H9 (cell line): ENCODE data around the gene CLASP2. TPM values are rescaled to one million over a fixed set of nuclear protein-coding genes. Genes with fewer than 3 reads are reported as not detected.
A peak's percentile ranks its signal among the peaks of the same experiment; 100 is the strongest.

Source experiments
- DNase-seq: peaks from one replicate; pipeline ENCODE4 v3.0.0-alpha.2; 2017
- H2AFZ ChIP-seq: one replicate; pipeline ENCODE4 v1.6.1; 2013; ENCODE audit warnings: mild to moderate bottlenecking, low read length, control low read depth, moderate library complexity
- H2AK5ac ChIP-seq: 2 replicates; pipeline ENCODE4 v1.6.1; 2013; ENCODE audit warnings: low read length, control low read depth, mixed read lengths; ENCODE audit not compliant: insufficient read length
- H2BK120ac ChIP-seq: one replicate; pipeline ENCODE4 v1.6.1; 2013; ENCODE audit warnings: low read depth, mild to moderate bottlenecking, low read length, control low read depth, inconsistent platforms; ENCODE audit not compliant: poor library complexity, severe bottlenecking
- H2BK12ac ChIP-seq: 2 replicates; pipeline ENCODE4 v1.6.1; 2013; ENCODE audit warnings: low read length, control low read depth, mixed read lengths, low read depth; ENCODE audit not compliant: insufficient read length
- H2BK15ac ChIP-seq: 2 replicates; pipeline ENCODE4 v1.6.1; 2013; ENCODE audit warnings: low read depth, low read length, control low read depth
- H2BK20ac ChIP-seq: one replicate; pipeline ENCODE4 v1.6.1; 2013; ENCODE audit warnings: low read depth, mild to moderate bottlenecking, low read length, control low read depth, inconsistent platforms; ENCODE audit not compliant: poor library complexity, severe bottlenecking
- H2BK5ac ChIP-seq: 2 replicates; pipeline ENCODE4 v1.6.1; 2013; ENCODE audit warnings: low read length, control low read depth, mixed read lengths; ENCODE audit not compliant: insufficient read length
- H3K14ac ChIP-seq: 2 replicates; pipeline ENCODE4 v1.6.1; 2013; ENCODE audit warnings: low read length, control low read depth; ENCODE audit not compliant: insufficient read depth
- H3K18ac ChIP-seq: 2 replicates; pipeline ENCODE4 v1.6.1; 2013; ENCODE audit warnings: low read depth, mild to moderate bottlenecking, mixed read lengths, low read length, control low read depth; ENCODE audit not compliant: insufficient read length
- H3K23ac ChIP-seq: 2 replicates; pipeline ENCODE4 v1.6.1; 2013; ENCODE audit warnings: low read length, control low read depth, mixed read lengths, low read depth; ENCODE audit not compliant: insufficient read length
- H3K23me2 ChIP-seq: 2 replicates; pipeline ENCODE4 v1.6.1; 2013; ENCODE audit warnings: low read depth, mild to moderate bottlenecking, mixed read lengths, low read length, control low read depth; ENCODE audit not compliant: insufficient read length, poor library complexity, severe bottlenecking
- H3K27ac ChIP-seq: 2 replicates; pipeline ENCODE4 v1.5.1; 2013; ENCODE audit warnings: low read length, control low read depth, mixed read lengths, low read depth; ENCODE audit not compliant: insufficient read length
- H3K27me3 ChIP-seq: 2 replicates; pipeline ENCODE4 v1.6.1; 2013; ENCODE audit warnings: low read length, control low read depth, inconsistent platforms; ENCODE audit not compliant: insufficient read depth
- H3K4ac ChIP-seq: 2 replicates; pipeline ENCODE4 v1.6.1; 2013; ENCODE audit warnings: low read depth, mild to moderate bottlenecking, control low read depth, inconsistent platforms, low read length, moderate library complexity
- H3K4me1 ChIP-seq: 2 replicates; pipeline ENCODE4 v1.6.1; 2013; ENCODE audit warnings: low read length, control low read depth, inconsistent platforms; ENCODE audit not compliant: insufficient read depth
- H3K4me2 ChIP-seq: 2 replicates; pipeline ENCODE4 v1.6.1; 2013; ENCODE audit warnings: low read length, control low read depth, mixed read lengths; ENCODE audit not compliant: insufficient read length, insufficient read depth
- H3K56ac ChIP-seq: 2 replicates; pipeline ENCODE4 v1.6.1; 2013; ENCODE audit warnings: low read depth, mild to moderate bottlenecking, mixed read lengths, low read length, control low read depth; ENCODE audit not compliant: insufficient read length
- H3K79me1 ChIP-seq: 2 replicates; pipeline ENCODE4 v1.6.1; 2013; ENCODE audit warnings: low read depth, mild to moderate bottlenecking, moderate library complexity, low read length, control low read depth, inconsistent platforms; ENCODE audit not compliant: insufficient read depth, poor library complexity, severe bottlenecking
- H3K79me2 ChIP-seq: 2 replicates; pipeline ENCODE4 v1.6.1; 2013; ENCODE audit warnings: low read length, control low read depth, inconsistent platforms; ENCODE audit not compliant: insufficient read depth
- H3K9ac ChIP-seq: 2 replicates; pipeline ENCODE4 v1.6.1; 2013; ENCODE audit warnings: low read length, control low read depth, mixed read lengths; ENCODE audit not compliant: insufficient read length; ENCODE audit errors: extremely low read depth
- H3K9me3 ChIP-seq: one replicate; pipeline ENCODE4 v1.6.1; 2013; ENCODE audit warnings: low read depth, low read length, inconsistent platforms; ENCODE audit not compliant: control insufficient read depth
- H3T11ph ChIP-seq: one replicate; pipeline ENCODE4 v1.6.1; 2013; ENCODE audit warnings: mild to moderate bottlenecking, low read length, control low read depth, inconsistent platforms
- H4K20me1 ChIP-seq: one replicate; pipeline ENCODE4 v1.6.1; 2013; ENCODE audit not compliant: control insufficient read depth, insufficient read length, insufficient read depth
- H4K5ac ChIP-seq: 2 replicates; pipeline ENCODE4 v1.6.1; 2013; ENCODE audit warnings: low read depth, mild to moderate bottlenecking, mixed read lengths, low read length, control low read depth; ENCODE audit not compliant: insufficient read length
- H4K8ac ChIP-seq: replicated peaks from 2 replicates; pipeline ENCODE4 v1.6.1; 2013; ENCODE audit warnings: low read length, control low read depth, mixed read lengths, low read depth; ENCODE audit not compliant: insufficient read length
- H4K91ac ChIP-seq: 2 replicates; pipeline ENCODE4 v1.6.1; 2013; ENCODE audit warnings: low read depth, mild to moderate bottlenecking, moderate library complexity, mixed read lengths, low read length, control low read depth; ENCODE audit not compliant: insufficient read length
- H3K27ac Mint-ChIP-seq, 3 experiments: 2 replicates in 2 of 3; 3 replicates in 1 of 3; pipeline ENCODE4 v1.8.0; 2020 to 2021; ENCODE audit warnings: mixed read lengths in 3 of 3, mild to moderate bottlenecking in 1 of 3, moderate library complexity in 1 of 3
- H3K27me3 Mint-ChIP-seq: 2 replicates; pipeline ENCODE4 v1.8.0; 2021; ENCODE audit warnings: low read depth, mild to moderate bottlenecking, moderate library complexity, mixed read lengths
- H3K36me3 Mint-ChIP-seq, 3 experiments: 2 replicates in 2 of 3; 3 replicates in 1 of 3; pipeline ENCODE4 v1.8.0; 2020 to 2021; ENCODE audit warnings: low read depth in 3 of 3, mixed read lengths in 3 of 3; ENCODE audit not compliant: insufficient read depth in 1 of 3
- H3K4me1 Mint-ChIP-seq, 2 experiments: 2 replicates each; pipeline ENCODE4 v1.8.0; 2020; ENCODE audit warnings: mixed read lengths in 2 of 2
- H3K4me3 Mint-ChIP-seq, 2 experiments: 2 replicates in 1 of 2; 3 replicates in 1 of 2; pipeline ENCODE4 v1.8.0; 2020 to 2021; ENCODE audit warnings: mild to moderate bottlenecking in 2 of 2, mixed read lengths in 2 of 2, moderate library complexity in 1 of 2
- H3K9me3 Mint-ChIP-seq, 2 experiments: 2 replicates in 1 of 2; 3 replicates in 1 of 2; pipeline ENCODE4 v1.8.0; 2020; ENCODE audit warnings: mild to moderate bottlenecking in 2 of 2, mixed read lengths in 2 of 2, moderate library complexity in 1 of 2
- CTCF ChIP-seq: fragments of 200-600 bp; sonication (generic); conservative IDR thresholded peaks from 3 replicates; pipeline ENCODE4 v1.8.0; 2021; ENCODE audit warnings: antibody characterized with exemption, mild to moderate bottlenecking
- WGBS: extraction: QIAGEN DNeasy Blood & Tissue Kit; methylation state at CpG from one replicate; pipeline ENCODE4 v1.1.7; 2013; ENCODE audit warnings: missing lambda C conversion rate, low lambda C conversion rate, mixed read lengths; ENCODE audit not compliant: insufficient read length; ENCODE audit errors: extremely low coverage; 5-methylcytosine and 5-hydroxymethylcytosine counted together
- total RNA-seq: library from RNA; stranded (reverse); gene quantifications from 2 replicates; pipeline ENCODE4 v1.2.1, GENCODE V29; 2021

The CLASP2 gene
- total RNA-seq, 1 experiment from 2014 or later, result 60.5 TPM

GRCh38 chr3:33578325-33579177, 139.5 kb downstream of the CLASP2 start:
- Histone ChIP-seq H3K27me3 (no peaks in the 10 kb centered on the region), H3K4ac (no peak overlapping the region), H3K56ac (no peak overlapping the region), H3K9ac (no peak overlapping the region), H3K23me2 (no peaks in the 10 kb centered on the region), H4K91ac (no peak overlapping the region), H2BK20ac (no peak overlapping the region), H3K27ac (no peak overlapping the region), H3K14ac (no peak overlapping the region), H2AK5ac (no peak overlapping the region), H2BK12ac (no peak overlapping the region), H3T11ph (no peak overlapping the region), H3K9me3 (no peaks in the 10 kb centered on the region), H3K4me1 (peaks cover 12% of the 10 kb centered on the region), H2BK120ac (no peak overlapping the region), H4K20me1 (no peaks in the 10 kb centered on the region), H3K4me2 (no peak overlapping the region), H3K23ac (no peak overlapping the region), H3K18ac (no peak overlapping the region), H2BK15ac (no peak overlapping the region), H2BK5ac (no peak overlapping the region), H4K5ac (no peak overlapping the region), H3K79me2 (no peaks in the 10 kb centered on the region), H4K8ac (no peak overlapping the region), H2AFZ (no peak overlapping the region), H3K79me1 (no peaks in the 10 kb centered on the region)
- no peak for TF ChIP-seq CTCF
- Mint-ChIP-seq H3K27ac (peak overlapping the region in 2 of 3 experiments; percentile 97; a peak in 4 of 7 replicates), H3K4me3 (peak overlapping the region; percentile 43 to 64; a peak in 4 of 5 replicates), H3K36me3 (peaks cover 4 to 17% (median 11%) of the 10 kb centered on the region in 3 experiments; a peak in 6 of 7 replicates), H3K27me3 (no peaks in the 10 kb centered on the region), H3K9me3 (no peaks in the 10 kb centered on the region), H3K4me1 (peaks cover 60 to 61% of the 10 kb centered on the region in 2 experiments)
- WGBS, result no CpG with 5 or more reads among the region's 2 CpGs
- no peak for DNase-seq
